Measurements from ENCODE around the gene CPEB3. TPM values are rescaled to one million over a fixed set of nuclear protein-coding genes. Genes with fewer than 3 reads are reported as not detected.

Gene CPEB3
- total RNA-seq, 2 donors from 2014 or later, result 6.9 to 11.4 TPM

DNA sequence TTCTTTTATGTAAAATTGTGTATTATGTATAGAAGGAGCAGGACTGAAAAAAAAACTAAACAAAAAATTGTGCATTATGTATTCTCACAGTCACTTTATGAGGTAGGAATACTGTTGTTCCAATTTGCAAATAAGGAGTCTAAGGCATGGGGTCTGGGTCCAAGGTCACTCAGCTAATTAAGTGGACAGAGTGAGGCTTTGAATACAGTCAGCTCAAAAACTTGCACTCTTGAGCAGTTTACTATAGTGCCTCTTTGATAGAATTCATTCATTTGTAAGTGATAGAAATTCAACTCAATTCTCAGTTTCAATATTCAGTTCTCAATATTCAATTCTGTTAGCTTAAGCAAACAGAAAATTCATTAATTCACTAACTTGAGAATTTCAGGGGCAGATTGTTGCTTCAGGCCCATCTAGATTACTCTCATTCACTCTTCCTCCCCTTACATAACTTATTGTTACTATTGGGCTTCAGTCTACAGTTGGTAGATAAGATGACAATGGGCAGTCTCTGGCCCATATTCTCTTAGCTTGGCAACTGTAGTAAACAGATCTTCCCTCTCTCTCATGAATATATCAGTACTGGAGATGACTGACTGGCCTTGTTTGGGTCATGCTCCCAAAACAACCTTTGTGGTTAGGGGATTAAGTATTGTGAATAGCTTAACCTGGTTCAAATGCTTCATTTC lies 280.7 kb downstream of the CPEB3 start:
- no peaks in the 10 kb centered on the region for H3K27me3 ChIP-seq
- no peaks in the 10 kb centered on the region for H3K4me1 ChIP-seq
- H3K27ac ChIP-seq, result no peak overlapping the region
- no peak overlapping the region for H3K4me3 ChIP-seq
- H3K9me3 ChIP-seq, result no peaks in the 10 kb centered on the region
- TF ChIP-seq, protein P1, sequence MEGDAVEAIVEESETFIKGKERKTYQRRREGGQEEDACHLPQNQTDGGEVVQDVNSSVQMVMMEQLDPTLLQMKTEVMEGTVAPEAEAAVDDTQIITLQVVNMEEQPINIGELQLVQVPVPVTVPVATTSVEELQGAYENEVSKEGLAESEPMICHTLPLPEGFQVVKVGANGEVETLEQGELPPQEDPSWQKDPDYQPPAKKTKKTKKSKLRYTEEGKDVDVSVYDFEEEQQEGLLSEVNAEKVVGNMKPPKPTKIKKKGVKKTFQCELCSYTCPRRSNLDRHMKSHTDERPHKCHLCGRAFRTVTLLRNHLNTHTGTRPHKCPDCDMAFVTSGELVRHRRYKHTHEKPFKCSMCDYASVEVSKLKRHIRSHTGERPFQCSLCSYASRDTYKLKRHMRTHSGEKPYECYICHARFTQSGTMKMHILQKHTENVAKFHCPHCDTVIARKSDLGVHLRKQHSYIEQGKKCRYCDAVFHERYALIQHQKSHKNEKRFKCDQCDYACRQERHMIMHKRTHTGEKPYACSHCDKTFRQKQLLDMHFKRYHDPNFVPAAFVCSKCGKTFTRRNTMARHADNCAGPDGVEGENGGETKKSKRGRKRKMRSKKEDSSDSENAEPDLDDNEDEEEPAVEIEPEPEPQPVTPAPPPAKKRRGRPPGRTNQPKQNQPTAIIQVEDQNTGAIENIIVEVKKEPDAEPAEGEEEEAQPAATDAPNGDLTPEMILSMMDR (IDR thresholded peaks at IDR 0.05), result no peak
- DNase-seq (ENCODE audit: low spot score), result no peak
- peaks cover 50% of the 10 kb centered on the region for H3K36me3 ChIP-seq

DNA sequence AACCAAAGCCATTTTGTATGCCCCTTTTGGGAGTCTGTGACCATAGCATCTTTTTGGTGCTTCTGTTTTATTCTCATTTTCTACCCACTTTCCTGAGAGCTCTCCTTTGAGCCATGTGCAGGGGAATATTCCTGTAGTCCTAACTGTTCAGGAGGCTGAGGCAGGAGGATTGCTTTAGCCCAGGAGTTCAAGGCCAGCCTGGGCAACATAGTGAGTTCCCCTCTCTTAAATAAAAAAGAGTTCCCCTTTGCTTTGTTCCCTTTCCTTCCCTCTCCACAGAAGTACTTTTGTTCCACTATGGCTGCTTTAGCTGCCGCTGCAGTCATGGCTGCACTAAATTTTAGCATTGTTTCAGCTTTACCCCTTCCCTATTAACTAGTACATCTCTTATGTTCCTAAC lies 281.4 kb downstream of the CPEB3 start:
- no peaks in the 10 kb centered on the region for H3K4me1 ChIP-seq
- TF ChIP-seq, protein P1 (IDR thresholded peaks at IDR 0.05), result no peak
- H3K36me3 ChIP-seq, result peaks cover 44% of the 10 kb centered on the region
- no peak overlapping the region for H3K27ac ChIP-seq
- no peaks in the 10 kb centered on the region for H3K27me3 ChIP-seq
- no peak for DNase-seq (ENCODE audit: low spot score)
- no peaks in the 10 kb centered on the region for H3K9me3 ChIP-seq
- H3K4me3 ChIP-seq, result no peak overlapping the region

DNA sequence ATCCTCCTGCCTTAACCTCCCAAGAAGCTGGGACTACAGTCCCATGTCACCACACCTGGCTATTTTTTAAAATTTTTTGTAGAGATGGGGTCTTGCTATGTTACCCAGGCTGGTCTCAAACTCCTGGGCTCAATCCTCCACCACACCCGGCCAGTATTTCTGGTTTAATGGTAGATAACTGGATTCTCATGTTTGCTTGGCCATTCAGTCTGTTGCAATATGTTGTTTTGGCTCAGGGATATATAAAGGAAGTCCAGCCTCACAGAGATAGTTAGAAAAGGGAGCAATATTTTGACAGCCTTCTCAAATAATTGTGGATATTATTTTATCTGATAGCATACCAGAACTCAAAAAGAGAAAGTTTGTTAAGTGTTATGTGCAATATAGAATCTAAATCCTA lies 284.9 kb downstream of the CPEB3 start:
- H3K27ac ChIP-seq, result no peak overlapping the region
- H3K36me3 ChIP-seq, result peaks cover 21% of the 10 kb centered on the region
- H3K4me1 ChIP-seq, result no peaks in the 10 kb centered on the region

DNA sequence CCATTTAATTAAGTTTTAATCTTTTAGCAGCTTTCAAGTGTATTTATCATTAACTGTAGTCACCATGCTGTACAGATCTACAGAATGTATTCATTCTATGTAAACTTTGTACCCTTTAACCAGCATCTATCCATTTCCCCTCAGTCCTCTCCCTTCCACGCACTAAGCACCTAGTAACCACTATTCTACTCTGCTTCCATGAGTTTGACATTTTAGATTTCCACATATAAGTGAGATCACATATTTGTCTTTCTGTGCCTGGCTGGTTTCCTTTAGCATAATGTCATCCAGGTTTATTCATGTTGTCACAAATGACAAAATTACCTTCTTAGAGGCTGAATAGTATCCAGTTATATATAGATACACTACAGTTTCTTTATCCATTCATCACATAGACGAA lies 287.6 kb downstream of the CPEB3 start:
- H3K4me3 ChIP-seq, result no peak overlapping the region
- TF ChIP-seq, protein P1 (IDR thresholded peaks at IDR 0.05), result no peak
- no peak for DNase-seq (ENCODE audit: low spot score)
- no peak overlapping the region for H3K27ac ChIP-seq
- no peaks in the 10 kb centered on the region for H3K9me3 ChIP-seq
- H3K27me3 ChIP-seq, result no peaks in the 10 kb centered on the region
- peaks cover 4% of the 10 kb centered on the region for H3K36me3 ChIP-seq
- H3K4me1 ChIP-seq, result no peaks in the 10 kb centered on the region

More for the DNA sequence above, 284.9 kb downstream of the CPEB3 start:
- no peak for DNase-seq (ENCODE audit: low spot score)
- Histone ChIP-seq H3K4me3 (no peak overlapping the region), H3K27me3 (no peaks in the 10 kb centered on the region), H3K9me3 (no peaks in the 10 kb centered on the region)
- TF ChIP-seq, protein P1 (IDR thresholded peaks at IDR 0.05), result no peak

DNA sequence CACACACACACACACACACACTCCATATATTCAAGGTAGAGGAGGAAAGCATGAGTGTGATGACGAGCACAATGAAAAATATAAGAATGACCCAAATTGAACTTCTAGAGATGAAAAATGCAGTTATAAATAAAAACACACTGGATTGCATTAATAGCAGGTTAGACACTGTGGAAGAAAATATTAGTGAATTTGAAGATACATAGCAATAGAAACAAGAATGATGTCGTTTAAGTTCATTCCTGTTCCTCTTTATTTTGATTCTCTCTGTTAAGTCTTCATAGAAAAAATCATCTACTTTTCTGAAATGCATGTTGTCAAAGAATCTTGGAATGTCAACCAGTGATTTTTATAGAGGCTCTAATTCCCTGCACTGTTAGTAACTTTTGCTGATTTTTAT lies 288.9 kb downstream of the CPEB3 start:
- Histone ChIP-seq H3K36me3 (peaks cover 13% of the 10 kb centered on the region), H3K27ac (no peak overlapping the region), H3K4me3 (no peak overlapping the region), H3K4me1 (no peaks in the 10 kb centered on the region), H3K27me3 (no peaks in the 10 kb centered on the region), H3K9me3 (no peaks in the 10 kb centered on the region)
- TF ChIP-seq, protein P1 (IDR thresholded peaks at IDR 0.05), result no peak
- DNase-seq (ENCODE audit: low spot score), result no peak

DNA sequence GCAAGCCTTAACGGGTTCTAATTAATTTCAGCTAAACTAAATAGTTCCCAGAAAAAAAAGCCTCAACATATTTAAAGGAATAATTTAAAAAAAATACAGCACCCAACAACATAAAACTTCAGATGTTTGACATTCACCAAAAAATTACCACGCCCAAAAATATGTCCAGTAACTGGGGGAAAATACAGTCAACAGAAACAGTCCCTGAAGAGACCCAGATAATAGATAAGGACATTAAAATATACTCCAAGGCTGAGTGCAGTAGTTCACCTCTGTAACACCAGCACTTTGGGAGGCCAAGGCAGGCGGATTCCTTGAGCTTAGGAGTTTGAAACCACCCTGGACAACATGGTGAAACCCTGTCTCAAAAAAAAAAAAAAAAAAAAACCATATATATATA lies 289.3 kb downstream of the CPEB3 start:
- Histone ChIP-seq H3K36me3 (peaks cover 13% of the 10 kb centered on the region), H3K27me3 (no peaks in the 10 kb centered on the region), H3K27ac (no peak overlapping the region), H3K9me3 (no peaks in the 10 kb centered on the region), H3K4me3 (no peak overlapping the region), H3K4me1 (no peaks in the 10 kb centered on the region)
- TF ChIP-seq, protein P1 (IDR thresholded peaks at IDR 0.05), result no peak
- DNase-seq (ENCODE audit: low spot score), result no peak
